Tibial artery (tissue), 4 donors: Measurements from ENCODE around the gene UVRAG.

Experiments used
- DNase-seq, 2 donors: peaks; one replicate each; pipeline ENCODE4 v3.0.0-alpha.2; 2019
- H3K27ac ChIP-seq, 2 donors: fragments of 200-600 bp; sonication (generic) in 1 of 2; 1 replicate in 1 of 2; 2 replicates in 1 of 2; pipeline ENCODE4 v1.5.1; 2018 to 2019; ENCODE audit warnings: mild to moderate bottlenecking in 1 of 2
- H3K27me3 ChIP-seq, 2 donors: fragments of 200-600 bp; sonication (generic) in 1 of 2; one replicate each; pipeline versions ENCODE4 v1.5.1 to v1.6.0; 2016 to 2019
- H3K36me3 ChIP-seq, 3 donors: fragments of 200-600 bp; sonication (generic) in 2 of 3; one replicate each; pipeline ENCODE4 v1.5.1; 2016 to 2019; ENCODE audit warnings: mild to moderate bottlenecking in 2 of 3
- H3K4me1 ChIP-seq, 4 donors: fragments of 200-600 bp; sonication (generic) in 2 of 4; 1 replicate in 3 of 4; 2 replicates in 1 of 4; pipeline ENCODE4 v1.5.1; 2016 to 2019
- H3K4me3 ChIP-seq, 2 donors: fragments of 200-600 bp; sonication (generic) in 1 of 2; 1 replicate in 1 of 2; 2 replicates in 1 of 2; pipeline ENCODE4 v1.5.1; 2018 to 2019; ENCODE audit warnings: mild to moderate bottlenecking in 2 of 2
- H3K9me3 ChIP-seq, 3 donors: fragments of 200-600 bp; sonication (generic) in 1 of 3; one replicate each; pipeline ENCODE4 v1.5.1; 2016 to 2019
- intact Hi-C: fragments of 100-400 bp; cut with DNase I; formaldehyde crosslinking; loops from one replicate; pipeline ENCODE4 v1.15.0; 2023; ENCODE audit warnings: low total_unique reads
- TF ChIP-seq, protein P1 (sequence below), 2 experiments: fragments of 200-600 bp in 1 of 2; fragments of 450-650 bp in 1 of 2; IDR thresholded peaks; one replicate each; pipeline ENCODE4 v1.5.1; 2017 to 2019; ENCODE audit warnings: antibody characterized with exemption in 2 of 2, mild to moderate bottlenecking in 1 of 2, moderate library complexity in 1 of 2

UVRAG gene

DNA sequence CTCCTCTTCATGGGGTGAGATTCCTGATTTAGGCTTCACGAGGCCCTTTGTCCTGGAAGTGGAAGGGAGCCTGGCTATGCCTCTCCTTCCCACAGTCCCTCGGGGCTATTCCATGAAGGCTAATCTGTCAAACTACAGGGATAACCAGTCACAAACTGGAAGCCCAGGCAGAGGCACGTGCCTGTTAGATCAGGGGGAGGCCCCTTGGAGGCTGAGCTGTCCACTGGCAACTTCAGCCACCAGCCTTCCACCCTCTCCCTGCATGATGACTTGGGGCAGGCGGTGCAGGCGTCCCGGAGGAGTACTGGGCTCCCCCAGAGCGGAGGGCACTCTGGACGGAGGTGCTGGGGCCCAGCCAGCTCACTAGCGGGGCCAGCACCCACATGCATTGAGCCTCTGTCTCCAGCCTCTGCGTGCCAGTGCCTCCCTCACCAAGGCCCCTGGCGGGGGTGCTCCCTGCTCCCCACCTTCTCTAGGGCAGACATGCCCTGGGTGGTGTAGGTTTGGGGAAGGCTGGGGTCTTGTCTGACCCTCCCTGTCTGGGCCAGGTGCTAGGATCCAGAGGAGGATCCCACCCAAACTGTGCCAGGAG is 348.4 kb downstream of the UVRAG start:
- no peak for DNase-seq
- intact Hi-C loops: no loop called here
- TF ChIP-seq, protein P1, sequence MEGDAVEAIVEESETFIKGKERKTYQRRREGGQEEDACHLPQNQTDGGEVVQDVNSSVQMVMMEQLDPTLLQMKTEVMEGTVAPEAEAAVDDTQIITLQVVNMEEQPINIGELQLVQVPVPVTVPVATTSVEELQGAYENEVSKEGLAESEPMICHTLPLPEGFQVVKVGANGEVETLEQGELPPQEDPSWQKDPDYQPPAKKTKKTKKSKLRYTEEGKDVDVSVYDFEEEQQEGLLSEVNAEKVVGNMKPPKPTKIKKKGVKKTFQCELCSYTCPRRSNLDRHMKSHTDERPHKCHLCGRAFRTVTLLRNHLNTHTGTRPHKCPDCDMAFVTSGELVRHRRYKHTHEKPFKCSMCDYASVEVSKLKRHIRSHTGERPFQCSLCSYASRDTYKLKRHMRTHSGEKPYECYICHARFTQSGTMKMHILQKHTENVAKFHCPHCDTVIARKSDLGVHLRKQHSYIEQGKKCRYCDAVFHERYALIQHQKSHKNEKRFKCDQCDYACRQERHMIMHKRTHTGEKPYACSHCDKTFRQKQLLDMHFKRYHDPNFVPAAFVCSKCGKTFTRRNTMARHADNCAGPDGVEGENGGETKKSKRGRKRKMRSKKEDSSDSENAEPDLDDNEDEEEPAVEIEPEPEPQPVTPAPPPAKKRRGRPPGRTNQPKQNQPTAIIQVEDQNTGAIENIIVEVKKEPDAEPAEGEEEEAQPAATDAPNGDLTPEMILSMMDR (IDR thresholded peaks at IDR 0.05): no peak
- H3K27ac ChIP-seq: no peak overlapping the region
- peaks cover 0 to 30% of the 10 kb centered on the region in 2 donors for H3K27me3 ChIP-seq
- H3K9me3 ChIP-seq: no peaks in the 10 kb centered on the region
- H3K36me3 ChIP-seq: no peaks in the 10 kb centered on the region
- H3K4me1 ChIP-seq: peaks cover 0 to 11% (median 9%) of the 10 kb centered on the region in 4 donors
- no peak overlapping the region for H3K4me3 ChIP-seq

DNA sequence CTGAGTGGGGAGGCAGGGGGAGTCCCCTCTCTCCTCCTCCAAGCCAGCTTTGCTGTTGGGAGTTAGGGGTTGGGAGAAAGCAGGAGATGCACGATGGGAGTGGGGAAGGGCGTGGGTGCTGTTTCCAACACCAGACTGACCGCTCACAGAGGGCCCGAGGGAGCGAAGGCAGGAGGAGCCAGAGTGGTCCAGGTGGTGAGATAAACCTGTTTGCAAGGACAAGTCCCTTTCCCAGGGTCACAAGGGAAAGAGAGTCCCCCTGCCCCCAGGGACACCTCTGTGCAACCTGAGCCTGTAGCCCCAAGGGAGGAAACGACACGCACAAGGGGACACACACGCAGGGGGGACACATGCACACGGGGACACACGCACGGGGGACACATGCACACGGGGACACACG is 349.1 kb downstream of the UVRAG start:
- H3K27me3 ChIP-seq: peaks cover 0 to 30% of the 10 kb centered on the region in 2 donors
- intact Hi-C loops: no loop called here
- H3K9me3 ChIP-seq: no peaks in the 10 kb centered on the region
- no peak for DNase-seq
- H3K4me1 ChIP-seq: peaks cover 0 to 11% (median 9%) of the 10 kb centered on the region in 4 donors
- no peak overlapping the region for H3K4me3 ChIP-seq
- TF ChIP-seq, protein P1 (IDR thresholded peaks at IDR 0.05): no peak
- no peak overlapping the region for H3K27ac ChIP-seq
- no peaks in the 10 kb centered on the region for H3K36me3 ChIP-seq

DNA sequence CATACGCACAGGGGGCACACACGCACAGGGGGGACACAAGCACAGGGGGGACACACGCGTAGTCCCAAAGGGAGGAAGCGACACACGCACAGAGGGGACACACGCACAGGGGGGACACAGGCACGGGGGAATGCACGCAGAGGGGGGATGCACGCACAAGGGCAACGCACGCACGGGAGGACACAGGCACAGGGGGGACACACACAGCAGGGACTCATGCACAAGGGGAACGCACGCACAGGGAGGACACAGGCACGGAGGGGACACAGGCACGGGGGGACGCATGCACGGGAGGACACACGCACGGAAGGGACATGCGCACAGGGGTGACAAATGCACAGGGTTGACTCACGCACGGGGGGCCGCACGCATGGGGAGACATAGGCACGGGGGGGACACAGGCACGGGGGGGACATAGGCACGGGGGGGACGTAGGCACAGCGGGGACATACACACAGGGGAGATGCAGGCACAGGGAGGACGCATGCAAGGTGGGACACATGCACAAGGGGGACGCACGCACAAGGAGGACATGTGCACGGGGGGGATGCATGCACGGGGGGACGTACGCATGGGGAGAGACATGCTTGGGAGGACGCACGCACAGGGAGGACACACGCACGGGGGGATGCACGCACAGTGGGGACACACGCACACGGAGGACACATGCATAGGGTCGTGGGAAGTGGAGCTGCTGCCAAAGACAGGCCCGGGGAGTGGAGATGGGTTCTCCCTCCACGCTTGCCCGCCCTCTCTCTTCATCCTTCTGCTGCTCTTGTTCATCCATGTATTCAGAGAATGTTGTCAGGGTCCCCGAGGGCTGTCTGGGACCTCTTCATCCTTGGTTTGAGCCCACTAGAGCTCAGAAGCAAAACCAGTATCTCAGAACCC is 350.1 kb downstream of the UVRAG start:
- no peak for DNase-seq
- intact Hi-C loops: no loop called here

DNA sequence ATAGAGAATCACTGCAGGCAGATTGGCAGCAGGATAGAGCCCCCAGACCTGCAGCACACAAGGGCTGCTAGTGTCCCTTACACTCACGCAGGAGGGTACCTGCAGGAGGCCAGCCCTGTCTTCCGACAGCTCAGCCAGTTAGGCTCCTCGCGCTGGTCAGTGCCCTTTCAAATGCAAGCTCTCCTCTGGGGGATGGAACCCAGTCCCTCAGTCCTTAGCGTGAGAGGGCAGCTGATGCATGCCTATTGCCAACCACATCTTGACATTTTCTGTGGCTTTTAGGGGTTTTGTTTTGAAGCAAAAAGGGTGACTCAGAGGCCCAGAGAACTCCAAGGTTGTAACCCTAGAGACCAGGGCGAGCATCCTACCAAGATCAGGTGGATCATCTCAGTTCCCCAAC is 351.3 kb downstream of the UVRAG start:
- peaks cover 0 to 30% of the 10 kb centered on the region in 2 donors for H3K27me3 ChIP-seq
- H3K27ac ChIP-seq: no peak overlapping the region
- no peak overlapping the region for H3K4me3 ChIP-seq
- TF ChIP-seq, protein P1 (IDR thresholded peaks at IDR 0.05): no peak
- H3K4me1 ChIP-seq: peaks cover 0 to 8% (median 6%) of the 10 kb centered on the region in 4 donors
- no peak for DNase-seq
- no peaks in the 10 kb centered on the region for H3K9me3 ChIP-seq
- H3K36me3 ChIP-seq: no peaks in the 10 kb centered on the region
- intact Hi-C loops: no loop called here

More for the DNA sequence above, 350.1 kb downstream of the UVRAG start:
- Histone ChIP-seq H3K4me3 (no peak overlapping the region), H3K36me3 (no peaks in the 10 kb centered on the region), H3K27ac (no peak overlapping the region), H3K9me3 (no peaks in the 10 kb centered on the region), H3K4me1 (peaks cover 0 to 11% (median 9%) of the 10 kb centered on the region in 4 donors), H3K27me3 (peaks cover 0 to 30% of the 10 kb centered on the region in 2 donors)
- TF ChIP-seq, protein P1 (IDR thresholded peaks at IDR 0.05): no peak

DNA sequence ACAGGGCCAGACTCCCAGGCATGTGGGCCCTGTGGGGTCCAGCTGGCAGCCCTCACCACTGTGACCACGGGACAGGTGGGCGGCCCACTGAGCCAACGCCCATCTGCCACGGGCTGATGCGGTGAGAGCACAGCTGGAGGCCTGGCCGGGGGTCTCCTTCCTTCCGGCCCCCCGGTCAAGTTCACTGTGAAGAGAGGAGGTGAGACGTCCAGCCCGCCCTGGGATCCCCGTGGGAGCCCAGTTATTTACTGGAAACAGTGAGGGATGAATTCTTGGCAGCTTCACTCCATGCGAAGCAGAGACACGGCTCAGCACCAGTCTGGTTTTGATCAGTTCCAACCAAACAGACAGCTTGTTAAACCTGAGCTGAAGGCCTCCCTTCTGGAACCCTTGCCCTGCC is 352.6 kb downstream of the UVRAG start:
- no peak overlapping the region for H3K4me3 ChIP-seq
- H3K4me1 ChIP-seq: no peaks in the 10 kb centered on the region
- H3K27ac ChIP-seq: no peak overlapping the region
- intact Hi-C loops: no loop called here
- no peaks in the 10 kb centered on the region for H3K36me3 ChIP-seq
- no peaks in the 10 kb centered on the region for H3K9me3 ChIP-seq
- peaks cover 0 to 19% of the 10 kb centered on the region in 2 donors for H3K27me3 ChIP-seq
- TF ChIP-seq, protein P1 (IDR thresholded peaks at IDR 0.05): no peak
- DNase-seq: no peak
